NCI-H1694 treated with DMSO at 0.1 percent for 48 hours (cell line): ENCODE data around the gene NRCAM.

ENCODE experiments used
- DNase-seq: peaks from one replicate; lab custom pipeline; 2025; lab: John Stamatoyannopoulos, UW

Gene NRCAM

DNA sequence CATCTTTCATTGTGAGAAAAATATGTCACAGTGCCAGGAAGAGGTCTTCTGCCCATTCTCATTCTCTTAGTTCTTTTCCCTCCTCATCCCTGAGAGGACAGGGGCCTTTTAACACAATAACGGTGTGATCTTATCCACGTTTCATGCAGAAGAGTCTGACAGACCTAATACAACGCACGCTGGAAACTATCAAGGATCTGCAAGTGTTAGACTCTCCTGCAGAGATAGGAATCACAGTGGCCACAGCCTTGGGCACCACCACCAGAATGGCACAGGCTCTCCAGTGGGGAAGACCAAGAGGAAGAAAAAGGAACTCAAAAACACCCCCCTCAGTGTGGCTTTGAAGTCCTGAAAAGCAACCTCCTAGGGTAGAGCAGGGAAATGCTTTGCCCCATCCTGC lies 253.5 kb downstream of the NRCAM start:
- DNase-seq: no peak

GRCh38 chr7:108201766-108202165 lies 254.5 kb downstream of the NRCAM start:
- DNase-seq: no peak

DNA sequence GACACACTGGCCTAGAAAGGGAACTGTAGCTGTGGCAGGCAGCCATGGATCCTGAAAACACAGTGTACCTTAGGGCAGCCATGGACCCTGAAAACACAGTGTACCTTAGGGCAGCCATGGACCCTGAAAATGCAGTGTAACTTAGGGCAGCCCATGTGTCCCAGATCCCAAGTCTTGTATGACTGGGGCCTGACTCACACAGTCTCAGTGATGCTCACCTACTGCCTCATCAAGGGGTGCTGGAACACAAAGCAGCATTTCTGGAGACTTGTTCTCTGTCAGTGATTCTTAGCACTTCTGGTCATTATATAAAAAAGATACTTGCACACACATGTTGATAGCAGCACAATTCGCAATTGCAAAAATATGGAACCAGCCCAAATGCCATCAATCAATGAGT lies 255.9 kb downstream of the NRCAM start:
- DNase-seq: no peak

- DNase-seq: no peak
These were observed 258.7 kb downstream of the NRCAM start for GRCh38 chr7:108197371-108198091.

DNA sequence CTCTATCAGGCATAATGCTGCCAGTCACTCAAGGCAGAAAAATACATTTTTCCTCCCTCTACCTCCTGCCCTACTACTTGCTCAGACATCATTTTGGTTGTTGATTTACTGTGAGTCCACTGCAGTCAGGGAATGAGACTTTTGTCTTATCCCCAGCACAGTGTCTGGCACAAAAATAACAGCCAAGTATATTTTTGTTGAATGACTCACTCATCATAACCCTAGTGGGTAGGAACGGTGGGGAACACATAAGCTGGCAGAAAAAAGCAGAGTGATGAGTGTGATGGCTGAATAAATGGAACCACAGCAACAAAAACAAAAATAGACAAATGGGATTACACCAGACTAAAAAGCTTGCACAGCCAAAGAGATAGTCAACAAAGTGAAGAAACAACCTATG lies 260.2 kb downstream of the NRCAM start:
- DNase-seq: no peak

DNA sequence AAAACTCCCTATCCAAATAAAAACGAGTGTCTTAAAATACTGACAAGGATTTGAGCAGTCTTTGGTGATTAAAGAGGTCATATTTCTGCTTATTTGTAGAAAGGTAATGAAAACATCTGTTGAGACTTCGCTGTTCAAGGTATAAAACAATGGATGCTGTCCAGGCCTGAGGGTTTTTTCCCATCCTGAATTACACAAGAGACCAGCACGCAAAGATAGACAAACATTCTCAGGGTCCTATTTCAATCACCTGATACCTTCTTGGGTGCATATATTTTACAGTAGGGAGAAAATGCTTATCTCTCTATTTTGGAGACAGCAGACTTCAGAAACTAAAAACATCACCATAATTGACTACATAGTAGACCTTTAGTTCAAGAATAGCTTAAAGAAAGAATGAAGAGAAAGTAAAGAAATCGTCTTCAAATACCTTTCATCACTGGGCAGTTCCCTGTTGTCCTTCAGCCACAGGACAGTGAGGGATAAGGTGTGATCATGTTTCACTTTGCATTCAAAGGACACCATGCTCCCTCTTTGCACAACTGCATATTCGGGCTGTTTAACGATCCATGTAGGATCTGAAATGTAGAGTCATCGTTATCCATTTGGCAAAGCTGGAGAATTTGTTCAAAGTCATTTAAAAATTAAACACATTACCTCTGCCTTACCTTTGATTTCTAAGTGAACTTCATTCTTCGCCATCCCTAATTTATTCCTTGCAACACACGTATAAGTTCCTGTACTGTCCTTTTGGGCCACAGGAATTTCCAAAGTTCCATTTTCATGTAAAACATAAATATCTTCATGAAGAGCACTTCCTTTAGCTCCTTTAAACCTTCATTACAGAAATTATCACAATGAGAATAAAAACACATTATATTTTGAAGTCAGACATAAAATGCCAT lies 262.4 kb downstream of the NRCAM start:
- DNase-seq: no peak

GRCh38 chr7:108190891-108191290 lies 265.3 kb downstream of the NRCAM start:
- no peak for DNase-seq

GRCh38 chr7:108189733-108190388 lies 266.4 kb downstream of the NRCAM start:
- DNase-seq: no peak

DNA sequence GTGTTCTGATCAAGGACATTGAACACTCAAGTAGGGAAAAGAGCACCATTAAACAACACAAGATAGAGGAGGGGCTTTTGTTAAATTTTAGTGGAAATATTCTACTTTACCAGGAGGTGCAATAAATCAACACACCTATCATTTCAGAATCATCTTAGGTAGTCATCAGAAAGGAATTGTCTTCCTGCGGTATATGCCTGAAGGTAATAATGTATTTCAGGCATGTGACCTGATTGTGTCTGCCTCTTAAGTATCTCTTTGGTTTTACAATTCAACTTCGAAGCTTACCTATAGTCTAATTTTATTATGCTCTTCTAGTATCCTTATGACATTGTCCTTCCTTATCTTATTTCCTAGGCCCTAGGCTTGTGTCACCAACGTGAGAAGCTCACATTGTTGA lies 267.5 kb downstream of the NRCAM start:
- DNase-seq: no peak

DNA sequence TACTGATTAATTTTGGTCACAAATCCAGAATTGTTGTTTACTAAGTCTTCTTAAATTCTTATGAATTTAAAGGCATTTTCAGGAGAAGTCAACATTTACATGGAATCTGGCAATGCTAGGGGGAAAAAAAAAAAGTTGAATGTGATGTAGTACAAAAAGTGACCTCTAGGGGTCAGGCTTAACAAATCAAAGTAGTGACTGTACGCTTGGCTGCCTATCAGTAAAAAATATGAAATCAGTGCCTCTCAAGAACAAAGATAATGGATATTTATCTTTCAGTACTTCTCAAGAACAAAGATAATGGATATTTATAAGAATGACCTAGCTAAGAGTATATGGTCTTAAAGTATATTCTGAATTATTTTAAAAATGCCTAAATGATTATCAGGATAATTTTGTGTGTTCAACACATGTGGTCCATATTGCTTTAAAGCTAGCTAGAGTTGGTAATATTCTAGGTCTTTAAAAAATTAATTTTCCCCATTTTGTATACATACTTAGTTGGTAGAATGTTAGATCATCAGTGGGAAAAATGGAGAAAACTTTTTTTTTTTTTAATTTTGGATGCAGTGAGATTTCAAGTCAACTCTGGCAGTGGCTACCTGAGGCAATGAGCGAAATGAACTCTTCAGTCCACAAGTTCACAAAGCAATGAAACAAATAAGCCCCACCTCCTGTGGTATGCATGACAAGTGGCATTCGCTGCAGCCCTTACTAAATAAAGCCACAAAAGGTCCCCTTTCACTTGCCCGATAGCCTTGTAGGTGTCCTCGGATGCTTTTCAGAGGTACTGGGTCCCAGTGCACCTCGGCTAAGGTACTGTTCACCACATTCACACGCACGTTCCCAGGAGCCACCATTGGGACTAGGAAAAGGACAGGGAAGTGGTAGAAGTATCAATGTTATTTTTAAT lies 274.9 kb downstream of the NRCAM start:
- DNase-seq: peak; percentile 70

GRCh38 chr7:108178398-108178797 lies 277.8 kb downstream of the NRCAM start:
- DNase-seq: no peak

DNA sequence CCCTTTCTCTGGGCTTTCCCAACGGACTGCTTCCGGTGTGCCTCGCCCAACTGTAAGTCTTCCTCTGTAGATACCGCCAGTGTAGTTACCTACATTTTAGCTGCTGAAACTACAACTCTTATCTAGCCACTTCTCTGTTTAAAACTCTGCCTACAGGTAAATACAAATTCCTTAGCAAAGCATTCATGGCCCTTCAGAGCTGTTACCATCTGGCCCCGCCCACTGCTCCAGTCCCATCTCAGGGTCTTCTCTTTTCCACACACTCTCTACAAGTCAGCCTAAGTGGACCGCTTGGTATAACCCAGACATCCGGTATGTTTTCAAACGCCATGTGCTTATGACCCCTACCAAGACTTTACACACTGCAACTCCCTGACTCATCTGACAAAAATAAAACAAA lies 285.1 kb downstream of the NRCAM start:
- DNase-seq: no peak

- DNase-seq: no peak
These were observed 286.0 kb downstream of the NRCAM start for GRCh38 chr7:108170251-108170650.

GRCh38 chr7:108167460-108167859 lies 288.8 kb downstream of the NRCAM start:
- DNase-seq: no peak

GRCh38 chr7:108166687-108167086 lies 289.5 kb downstream of the NRCAM start:
- DNase-seq: no peak

DNA sequence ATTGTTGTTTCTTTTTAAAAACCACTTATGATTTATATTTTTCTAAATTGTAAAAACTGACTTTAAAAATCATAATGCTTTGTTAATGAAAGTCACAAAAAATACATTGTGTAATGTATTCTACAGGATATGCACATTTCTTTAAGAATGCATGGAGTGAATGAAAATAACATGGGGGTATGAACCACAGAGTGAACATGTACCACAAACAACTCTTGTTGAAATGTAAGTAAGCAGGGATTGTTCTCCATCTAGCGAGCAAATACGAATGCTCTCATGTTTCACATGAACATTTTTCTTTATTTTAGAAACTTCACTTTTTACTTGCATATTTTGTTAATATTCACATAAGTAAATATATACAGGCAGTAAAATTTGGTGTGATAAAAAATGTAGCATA lies 290.5 kb downstream of the NRCAM start:
- DNase-seq: no peak

- DNase-seq: no peak
These were observed 291.3 kb downstream of the NRCAM start for GRCh38 chr7:108164946-108165345.

- DNase-seq: no peak
These were observed 291.9 kb downstream of the NRCAM start for GRCh38 chr7:108164342-108164741.

DNA sequence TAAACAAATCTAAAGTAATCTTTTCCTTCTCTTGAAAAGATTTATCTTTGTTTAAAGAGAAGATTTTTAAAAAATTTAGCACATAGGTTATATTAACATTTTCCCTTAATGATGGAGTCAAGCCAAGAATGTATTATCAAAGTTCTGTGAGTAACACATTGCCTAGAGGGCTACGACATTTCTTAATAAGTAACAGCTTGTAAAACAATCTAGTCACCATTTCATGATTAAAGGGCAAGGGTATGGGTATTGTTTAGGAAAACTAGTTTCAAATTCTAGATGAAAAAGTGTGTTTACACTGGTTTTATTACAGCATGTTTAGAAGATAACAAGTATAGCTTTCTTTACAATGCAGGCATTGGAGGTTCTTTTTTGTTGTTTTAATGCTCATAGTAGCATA lies 297.5 kb downstream of the NRCAM start:
- DNase-seq: no peak

GRCh38 chr7:108157606-108158335 lies 298.5 kb downstream of the NRCAM start:
- DNase-seq: no peak
